Measurements from ENCODE around the gene USF1. TPM values are rescaled to one million over a fixed set of nuclear protein-coding genes. Genes with fewer than 3 reads are reported as not detected.
A peak's percentile ranks its signal among the peaks of the same experiment; 100 is the strongest.

USF1 gene
- total and polyA plus RNA-seq, 9 of the 15 experiments (the other 6 are each of a cell fraction or from before 2014, with no cell fraction given): 7.4 to 60.2 (median 54.2) TPM

DNA sequence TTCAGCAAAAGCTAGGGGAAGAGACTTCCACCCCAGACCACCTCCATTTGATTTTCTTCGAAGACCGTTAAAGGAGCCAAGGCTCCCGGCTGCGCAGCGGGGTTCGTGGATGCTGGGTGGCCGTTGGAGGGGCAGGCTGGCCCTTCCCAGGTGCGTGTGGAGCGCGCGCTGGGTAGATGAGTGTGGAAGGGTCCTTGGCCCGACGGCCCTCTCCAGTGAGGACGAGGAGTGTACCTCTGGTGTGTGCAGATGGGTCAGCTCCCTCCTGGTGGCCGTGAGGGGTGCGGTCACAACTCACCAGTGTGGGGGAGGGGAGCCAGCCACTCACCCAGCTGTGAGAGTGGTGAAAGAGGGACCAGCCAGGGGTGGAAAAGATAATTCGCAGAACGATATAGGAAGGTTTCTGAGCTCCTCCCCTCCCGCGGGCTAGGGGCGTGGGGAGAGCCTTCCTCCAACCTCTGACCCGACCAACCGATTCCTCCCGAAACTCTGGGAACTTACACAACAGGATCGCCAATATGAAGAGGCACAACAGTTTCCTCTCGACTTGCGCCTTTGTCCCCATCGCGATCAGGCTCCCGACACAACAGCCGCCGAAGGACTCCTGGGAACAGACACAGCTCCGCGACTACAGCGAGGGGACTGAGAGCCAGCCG, 25.1 kb downstream of the USF1 start, which contains the start of gene F11R (continued):
- no peak for TF ChIP-seq SAFB2 (IDR thresholded peaks at IDR 0.05; ENCODE audit: borderline replicate concordance, low read depth, low read length, severe bottlenecking)
- TF ChIP-seq, protein P1, sequence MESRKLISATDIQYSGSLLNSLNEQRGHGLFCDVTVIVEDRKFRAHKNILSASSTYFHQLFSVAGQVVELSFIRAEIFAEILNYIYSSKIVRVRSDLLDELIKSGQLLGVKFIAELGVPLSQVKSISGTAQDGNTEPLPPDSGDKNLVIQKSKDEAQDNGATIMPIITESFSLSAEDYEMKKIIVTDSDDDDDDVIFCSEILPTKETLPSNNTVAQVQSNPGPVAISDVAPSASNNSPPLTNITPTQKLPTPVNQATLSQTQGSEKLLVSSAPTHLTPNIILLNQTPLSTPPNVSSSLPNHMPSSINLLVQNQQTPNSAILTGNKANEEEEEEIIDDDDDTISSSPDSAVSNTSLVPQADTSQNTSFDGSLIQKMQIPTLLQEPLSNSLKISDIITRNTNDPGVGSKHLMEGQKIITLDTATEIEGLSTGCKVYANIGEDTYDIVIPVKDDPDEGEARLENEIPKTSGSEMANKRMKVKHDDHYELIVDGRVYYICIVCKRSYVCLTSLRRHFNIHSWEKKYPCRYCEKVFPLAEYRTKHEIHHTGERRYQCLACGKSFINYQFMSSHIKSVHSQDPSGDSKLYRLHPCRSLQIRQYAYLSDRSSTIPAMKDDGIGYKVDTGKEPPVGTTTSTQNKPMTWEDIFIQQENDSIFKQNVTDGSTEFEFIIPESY (CRISPR knock-in tag; IDR thresholded peaks at IDR 0.05): peak; percentile 75
- TF ChIP-seq TCF3 (CRISPR knock-in tag; IDR thresholded peaks at IDR 0.05): peak; percentile 90
- no peak for TF ChIP-seq FUS (optimal IDR thresholded peaks at IDR 0.05; ENCODE audit: low read depth, low read length)
- no peak for TF ChIP-seq FOS (IDR thresholded peaks at IDR 0.05; ENCODE audit: extremely low read depth, insufficient read length)
- TF ChIP-seq ZNF696 (CRISPR knock-in tag; conservative IDR thresholded peaks at IDR 0.05): no peak
- TF ChIP-seq ETV1 (tag; conservative IDR thresholded peaks at IDR 0.05; ENCODE audit: low read depth): 0 out of 2 replicates have a peak, but pooled peaks have one; percentile 26
- TF ChIP-seq MBD1 (CRISPR knock-in tag; IDR thresholded peaks at IDR 0.05): no peak
- TF ChIP-seq CBX3 (IDR thresholded peaks at IDR 0.05; ENCODE audit: borderline replicate concordance in 1 of 2, low read length in 2 of 2): peak in 1 of 2 experiments; percentile 89; a peak in 2 of 3 replicates
- TF ChIP-seq ETV5 (CRISPR knock-in tag; IDR thresholded peaks at IDR 0.05; ENCODE audit: low read depth): peak; percentile 18; the same call in 1 of the 2 replicates
- peak; percentile 75 for TF ChIP-seq GABPB1 (CRISPR knock-in tag; IDR thresholded peaks at IDR 0.05)
- no peak for TF ChIP-seq SP2 (IDR thresholded peaks at IDR 0.05; ENCODE audit: extremely low read depth, low read depth, low read length, poor library complexity, severe bottlenecking)
- peak; percentile 58; the same call in 1 of the 2 replicates for TF ChIP-seq HMBOX1 (IDR thresholded peaks at IDR 0.05)
- TF ChIP-seq NFXL1 (CRISPR knock-in tag; IDR thresholded peaks at IDR 0.05): no peak
- TF ChIP-seq KLF16 (IDR thresholded peaks at IDR 0.05): peak; percentile 85; the same call in 1 of the 2 replicates
- TF ChIP-seq COPS2 (conservative IDR thresholded peaks at IDR 0.05): no peak
- TF ChIP-seq CREM (IDR thresholded peaks at IDR 0.05; ENCODE audit: low read depth): peak; percentile 80
- TF ChIP-seq, protein P2, sequence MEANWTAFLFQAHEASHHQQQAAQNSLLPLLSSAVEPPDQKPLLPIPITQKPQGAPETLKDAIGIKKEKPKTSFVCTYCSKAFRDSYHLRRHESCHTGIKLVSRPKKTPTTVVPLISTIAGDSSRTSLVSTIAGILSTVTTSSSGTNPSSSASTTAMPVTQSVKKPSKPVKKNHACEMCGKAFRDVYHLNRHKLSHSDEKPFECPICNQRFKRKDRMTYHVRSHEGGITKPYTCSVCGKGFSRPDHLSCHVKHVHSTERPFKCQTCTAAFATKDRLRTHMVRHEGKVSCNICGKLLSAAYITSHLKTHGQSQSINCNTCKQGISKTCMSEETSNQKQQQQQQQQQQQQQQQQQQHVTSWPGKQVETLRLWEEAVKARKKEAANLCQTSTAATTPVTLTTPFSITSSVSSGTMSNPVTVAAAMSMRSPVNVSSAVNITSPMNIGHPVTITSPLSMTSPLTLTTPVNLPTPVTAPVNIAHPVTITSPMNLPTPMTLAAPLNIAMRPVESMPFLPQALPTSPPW (CRISPR knock-in tag; IDR thresholded peaks at IDR 0.05): peak; percentile 76
- no peak for TF ChIP-seq SRSF7 (optimal IDR thresholded peaks at IDR 0.05; ENCODE audit: low read depth, low read length)
- TF ChIP-seq, protein P3, sequence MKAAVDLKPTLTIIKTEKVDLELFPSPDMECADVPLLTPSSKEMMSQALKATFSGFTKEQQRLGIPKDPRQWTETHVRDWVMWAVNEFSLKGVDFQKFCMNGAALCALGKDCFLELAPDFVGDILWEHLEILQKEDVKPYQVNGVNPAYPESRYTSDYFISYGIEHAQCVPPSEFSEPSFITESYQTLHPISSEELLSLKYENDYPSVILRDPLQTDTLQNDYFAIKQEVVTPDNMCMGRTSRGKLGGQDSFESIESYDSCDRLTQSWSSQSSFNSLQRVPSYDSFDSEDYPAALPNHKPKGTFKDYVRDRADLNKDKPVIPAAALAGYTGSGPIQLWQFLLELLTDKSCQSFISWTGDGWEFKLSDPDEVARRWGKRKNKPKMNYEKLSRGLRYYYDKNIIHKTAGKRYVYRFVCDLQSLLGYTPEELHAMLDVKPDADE (conservative IDR thresholded peaks at IDR 0.05; ENCODE audit: control insufficient read depth, low read depth, low read length): peak; percentile 76
